Heart left ventricle (tissue), 13 donors: Measurements from ENCODE around the gene KIRREL3.

Experiments
- CTCF ChIP-seq, 12 donors: fragments of 200-600 bp; sonication (generic) in 4 of 12; IDR thresholded peaks; one replicate each; pipeline versions ENCODE4 v1.5.0 to v1.8.0; 2018 to 2022; ENCODE audit warnings: antibody characterized with exemption in 12 of 12, mild to moderate bottlenecking in 5 of 12
- POLR2A ChIP-seq, 2 donors: fragments of 450-650 bp; IDR thresholded peaks; one replicate each; pipeline ENCODE4 v1.6.1; 2017; ENCODE audit warnings: antibody characterized with exemption in 2 of 2, mild to moderate bottlenecking in 2 of 2, moderate library complexity in 2 of 2
- donor health status: ischemic (EF 13 %, LVEDD 7.1; RV severe dilation, severe dysfunction).
- donor health status: DM: no; HTN: yes; CAD: no.
- donor health status: DM: no; HTN: no; CAD: no.
- donor health status: ischemic (EF 25% LVEDD 6.9; RV normal size, moderate dysfunction).
- donor health status: ischemic (EF 25% LVEDD 5.7; RV mildly dilated, moderate dysfunction).
- donor health status: ischemic (EF 35%, LVEDD 5.7; RV mildly dilated, moderate dysfunction).
- donor health status: nonischemic (EF 11% LVEDD 7.7; RV severe dilation, severe dysfunction).
- donor health status: DM: yes; HTN: yes; CAD: no.
- donor health status: PGD.
- donor health status: ischemic (EF 29% LVEDD 5.4; RV normal size, mild dysfunction).
- donor health status: nonischemic (EF 23%, LVEDD 6.1; RV moderate dilation, normal function).

- TF ChIP-seq POLR2A (IDR thresholded peaks at IDR 0.05), result no peak
- no peak for TF ChIP-seq CTCF (IDR thresholded peaks at IDR 0.05)
Measured at GRCh38 chr11:126483621-126484195, 516.9 kb downstream of the KIRREL3 start.
